Osteoblast (primary cell): ENCODE measurements around the gene IQCN. TPM values are rescaled to one million over a fixed set of nuclear protein-coding genes. Genes with fewer than 3 reads are reported as not detected.
A peak's percentile ranks its signal among the peaks of the same experiment; 100 is the strongest.

ENCODE experiments used
- DNase-seq: peaks from one replicate; pipeline ENCODE4 v3.0.0; 2011; ENCODE audit warnings: low spot score, mixed read lengths; ENCODE audit not compliant: insufficient read length; ENCODE audit errors: missing footprints
- H2AFZ ChIP-seq: 2 replicates; pipeline ENCODE4 v1.6.0; 2011; ENCODE audit warnings: mild to moderate bottlenecking, low read length
- H3K27ac ChIP-seq: 2 replicates; pipeline ENCODE4 v1.5.1; 2011; ENCODE audit warnings: mild to moderate bottlenecking, low read depth, low read length, moderate library complexity
- H3K27me3 ChIP-seq: 2 replicates; pipeline ENCODE4 v1.6.0; 2012; ENCODE audit warnings: mild to moderate bottlenecking, control low read depth, inconsistent platforms, low read length, moderate library complexity; ENCODE audit not compliant: insufficient read depth
- H3K36me3 ChIP-seq: 2 replicates; pipeline ENCODE4 v1.5.1; 2011; ENCODE audit warnings: mild to moderate bottlenecking, low read length, control low read depth, moderate library complexity; ENCODE audit not compliant: insufficient read depth
- H3K4me1 ChIP-seq: 2 replicates; pipeline ENCODE4 v1.5.1; 2011; ENCODE audit warnings: mild to moderate bottlenecking, low read length, control low read depth, moderate library complexity; ENCODE audit not compliant: insufficient read depth
- H3K4me2 ChIP-seq: 2 replicates; pipeline ENCODE4 v1.6.0; 2011; ENCODE audit warnings: mild to moderate bottlenecking, low read length; ENCODE audit not compliant: insufficient read depth
- H3K4me3 ChIP-seq: fragments of 200-600 bp; sonication (generic); 3 replicates; pipeline ENCODE4 v1.5.1; 2012; ENCODE audit warnings: mild to moderate bottlenecking, low read length, inconsistent platforms; ENCODE audit not compliant: insufficient read depth
- H3K79me2 ChIP-seq: 2 replicates; pipeline ENCODE4 v1.6.0; 2012; ENCODE audit warnings: mild to moderate bottlenecking, low read length, control low read depth, inconsistent platforms; ENCODE audit not compliant: insufficient read depth
- H3K9me3 ChIP-seq: 2 replicates; pipeline ENCODE4 v1.5.1; 2011; ENCODE audit warnings: low read depth, low read length, control low read depth
- H4K20me1 ChIP-seq: 2 replicates; pipeline ENCODE4 v1.6.0; 2012; ENCODE audit warnings: mild to moderate bottlenecking, low read length, control low read depth; ENCODE audit not compliant: insufficient read depth
- total RNA-seq: library from RNA; depleted of rRNA; stranded (reverse); fragments of >200 nt; gene quantifications from 2 replicates; pipeline ENCODE4 v1.2.3, GENCODE V29; 2012
- TF ChIP-seq, protein P1 (sequence below): IDR thresholded peaks from 2 replicates; pipeline ENCODE4 v1.5.1; 2011; ENCODE audit warnings: mild to moderate bottlenecking, low read depth, low read length, moderate library complexity; ENCODE audit errors: extremely low read depth

Gene IQCN
- total RNA-seq, 1 donor, result 2.5 TPM

DNA sequence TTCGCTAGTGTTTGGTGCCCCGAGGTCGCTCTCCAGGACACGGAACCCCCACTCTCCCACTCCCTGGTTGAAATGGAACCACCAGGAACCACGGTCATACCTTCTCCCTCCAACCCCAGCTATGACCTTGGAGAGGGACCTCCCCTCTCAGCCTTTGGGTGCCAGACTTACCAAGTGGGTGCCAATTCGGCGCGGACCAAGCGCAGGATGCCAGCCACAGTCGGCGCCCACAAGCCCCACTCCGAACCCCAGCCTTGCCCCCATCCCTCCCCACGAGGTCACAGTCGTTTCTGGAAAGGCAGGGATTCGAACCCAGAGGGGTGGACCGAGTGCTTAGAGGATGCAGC lies 48.9 kb downstream of the IQCN start:
- H2AFZ ChIP-seq, result no peak overlapping the region
- TF ChIP-seq, protein P1, sequence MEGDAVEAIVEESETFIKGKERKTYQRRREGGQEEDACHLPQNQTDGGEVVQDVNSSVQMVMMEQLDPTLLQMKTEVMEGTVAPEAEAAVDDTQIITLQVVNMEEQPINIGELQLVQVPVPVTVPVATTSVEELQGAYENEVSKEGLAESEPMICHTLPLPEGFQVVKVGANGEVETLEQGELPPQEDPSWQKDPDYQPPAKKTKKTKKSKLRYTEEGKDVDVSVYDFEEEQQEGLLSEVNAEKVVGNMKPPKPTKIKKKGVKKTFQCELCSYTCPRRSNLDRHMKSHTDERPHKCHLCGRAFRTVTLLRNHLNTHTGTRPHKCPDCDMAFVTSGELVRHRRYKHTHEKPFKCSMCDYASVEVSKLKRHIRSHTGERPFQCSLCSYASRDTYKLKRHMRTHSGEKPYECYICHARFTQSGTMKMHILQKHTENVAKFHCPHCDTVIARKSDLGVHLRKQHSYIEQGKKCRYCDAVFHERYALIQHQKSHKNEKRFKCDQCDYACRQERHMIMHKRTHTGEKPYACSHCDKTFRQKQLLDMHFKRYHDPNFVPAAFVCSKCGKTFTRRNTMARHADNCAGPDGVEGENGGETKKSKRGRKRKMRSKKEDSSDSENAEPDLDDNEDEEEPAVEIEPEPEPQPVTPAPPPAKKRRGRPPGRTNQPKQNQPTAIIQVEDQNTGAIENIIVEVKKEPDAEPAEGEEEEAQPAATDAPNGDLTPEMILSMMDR, result no peak
- DNase-seq, result peak; percentile 60

DNA sequence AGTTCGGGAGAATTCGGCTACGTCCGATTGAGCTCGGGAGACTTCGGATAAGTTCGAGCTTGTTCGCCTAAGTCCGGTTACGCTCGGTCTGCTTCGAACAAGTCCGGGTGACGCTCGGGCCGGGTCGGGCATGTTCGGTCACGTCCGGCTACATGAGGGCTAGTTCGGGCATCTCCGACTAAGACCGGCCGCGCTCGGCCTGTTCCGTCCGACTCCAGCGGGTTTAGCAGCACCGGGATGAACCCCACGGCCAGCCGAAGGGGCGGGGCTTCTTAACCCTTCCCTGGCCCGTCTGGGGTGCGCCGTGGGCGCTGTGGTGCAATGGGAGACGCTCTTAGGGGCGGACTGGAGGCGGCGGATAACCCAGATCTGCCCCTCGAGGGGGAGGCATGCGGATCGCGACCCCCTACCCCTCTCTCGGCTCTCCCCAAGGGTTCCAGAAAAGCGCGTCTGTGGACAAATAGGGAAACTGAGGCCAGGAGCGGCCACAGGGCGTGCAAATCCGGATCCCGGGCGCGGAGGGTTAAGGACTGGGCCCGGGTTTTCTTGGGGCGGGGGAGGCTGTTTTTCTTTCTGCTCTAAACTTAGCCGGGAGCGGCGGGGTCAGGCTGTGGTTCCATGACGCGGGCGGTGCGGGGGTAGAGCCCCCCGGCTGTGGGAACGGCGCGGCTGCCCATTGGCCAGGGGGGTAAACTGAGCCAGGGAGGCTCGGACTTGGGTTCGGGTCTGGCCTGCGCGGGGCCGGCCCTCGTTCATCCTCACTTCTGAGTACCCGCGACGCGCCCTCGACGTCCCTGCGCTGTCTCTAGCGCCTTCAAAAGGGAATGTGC lies 49.5 kb downstream of the IQCN start:
- H3K9me3 ChIP-seq, result no peaks in the 10 kb centered on the region
- no peaks in the 10 kb centered on the region for H4K20me1 ChIP-seq
- peak; percentile 100 for DNase-seq
- TF ChIP-seq, protein P1, result no peak
- peak overlapping the region; percentile 67 for H3K4me3 ChIP-seq
- H3K4me1 ChIP-seq, result peaks cover 12% of the 10 kb centered on the region
- H3K27me3 ChIP-seq, result peaks cover 21% of the 10 kb centered on the region
- peak overlapping the region; percentile 86 for H3K4me2 ChIP-seq
- H3K27ac ChIP-seq, result no peak overlapping the region
- no peaks in the 10 kb centered on the region for H3K36me3 ChIP-seq
- H3K79me2 ChIP-seq, result no peaks in the 10 kb centered on the region
- peak overlapping the region; percentile 90 for H2AFZ ChIP-seq

More for the DNA sequence above, 48.9 kb downstream of the IQCN start:
- no peaks in the 10 kb centered on the region for H3K9me3 ChIP-seq
- no peaks in the 10 kb centered on the region for H4K20me1 ChIP-seq
- no peaks in the 10 kb centered on the region for H3K79me2 ChIP-seq
- no peak overlapping the region for H3K4me3 ChIP-seq
- no peak overlapping the region for H3K27ac ChIP-seq
- H3K4me1 ChIP-seq, result peaks cover 12% of the 10 kb centered on the region
- no peaks in the 10 kb centered on the region for H3K36me3 ChIP-seq
- H3K27me3 ChIP-seq, result peaks cover 24% of the 10 kb centered on the region
- H3K4me2 ChIP-seq, result peak overlapping the region; percentile 86

DNA sequence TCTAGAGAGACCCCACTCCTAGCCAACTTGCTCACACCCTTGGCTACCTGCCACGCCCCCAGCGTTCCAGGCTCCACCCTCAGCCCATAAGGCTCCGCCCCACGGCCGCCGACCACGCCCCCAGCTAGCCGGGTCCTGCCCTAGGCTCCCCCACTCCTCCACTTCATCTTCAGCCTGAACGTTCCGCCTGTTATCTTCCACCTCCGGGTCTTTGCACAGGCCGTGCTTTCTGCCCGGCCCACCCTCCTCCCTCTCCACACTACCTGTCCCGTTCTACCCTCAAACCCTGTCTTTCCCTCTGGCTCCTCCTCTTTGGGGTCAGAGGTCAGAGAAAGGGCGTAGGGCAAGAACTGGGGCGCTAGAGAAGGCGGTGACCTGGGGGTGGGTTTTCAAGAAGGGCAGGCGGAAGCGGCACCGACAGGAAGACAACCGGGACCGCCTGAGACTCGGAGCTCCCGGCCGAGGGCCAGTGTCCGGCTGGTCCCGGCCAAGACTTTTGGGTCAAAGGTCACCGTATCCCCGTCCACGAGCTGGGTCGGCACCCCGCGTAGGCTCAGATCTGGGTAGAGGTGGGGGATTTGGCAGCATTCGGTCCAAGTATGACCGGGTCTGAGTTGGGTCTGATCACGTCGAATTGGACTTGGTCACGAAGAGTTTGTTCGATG lies 50.3 kb downstream of the IQCN start:
- peak overlapping the region; percentile 49 for H3K27ac ChIP-seq
- H3K4me1 ChIP-seq, result peaks cover 12% of the 10 kb centered on the region
- TF ChIP-seq, protein P1, result no peak
- H3K9me3 ChIP-seq, result no peaks in the 10 kb centered on the region
- H4K20me1 ChIP-seq, result no peaks in the 10 kb centered on the region
- no peaks in the 10 kb centered on the region for H3K36me3 ChIP-seq
- H2AFZ ChIP-seq, result peak overlapping the region; percentile 90
- peaks cover 20% of the 10 kb centered on the region for H3K27me3 ChIP-seq
- DNase-seq, result peak; percentile 67
- peak overlapping the region; percentile 67 for H3K4me3 ChIP-seq
- peak overlapping the region; percentile 81 for H3K4me2 ChIP-seq
- H3K79me2 ChIP-seq, result no peaks in the 10 kb centered on the region
